ENCODE data around the gene INSM1.
A peak's percentile ranks its signal among the peaks of the same experiment; 100 is the strongest.

The INSM1 gene

DNA sequence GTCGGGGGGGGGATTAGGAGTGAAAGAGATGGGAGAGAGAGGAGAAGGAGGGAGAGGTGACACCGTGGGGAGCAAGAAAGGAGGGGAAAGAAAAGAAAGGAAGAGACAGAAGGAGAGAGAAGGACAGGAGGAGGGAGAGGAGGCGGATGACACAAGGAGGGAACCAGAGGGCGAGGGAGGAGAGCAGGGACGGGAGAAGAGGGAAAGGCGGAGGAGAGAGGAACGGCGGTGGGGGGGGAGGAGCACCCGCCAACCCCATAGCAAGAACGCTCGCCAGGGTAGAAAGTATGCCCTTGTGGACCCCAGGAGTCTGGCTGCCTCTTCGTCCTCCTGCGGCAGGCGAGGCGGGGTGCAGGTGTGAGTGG lies 4.5 kb upstream of the INSM1 start:
- DNase-seq = no peak

DNA sequence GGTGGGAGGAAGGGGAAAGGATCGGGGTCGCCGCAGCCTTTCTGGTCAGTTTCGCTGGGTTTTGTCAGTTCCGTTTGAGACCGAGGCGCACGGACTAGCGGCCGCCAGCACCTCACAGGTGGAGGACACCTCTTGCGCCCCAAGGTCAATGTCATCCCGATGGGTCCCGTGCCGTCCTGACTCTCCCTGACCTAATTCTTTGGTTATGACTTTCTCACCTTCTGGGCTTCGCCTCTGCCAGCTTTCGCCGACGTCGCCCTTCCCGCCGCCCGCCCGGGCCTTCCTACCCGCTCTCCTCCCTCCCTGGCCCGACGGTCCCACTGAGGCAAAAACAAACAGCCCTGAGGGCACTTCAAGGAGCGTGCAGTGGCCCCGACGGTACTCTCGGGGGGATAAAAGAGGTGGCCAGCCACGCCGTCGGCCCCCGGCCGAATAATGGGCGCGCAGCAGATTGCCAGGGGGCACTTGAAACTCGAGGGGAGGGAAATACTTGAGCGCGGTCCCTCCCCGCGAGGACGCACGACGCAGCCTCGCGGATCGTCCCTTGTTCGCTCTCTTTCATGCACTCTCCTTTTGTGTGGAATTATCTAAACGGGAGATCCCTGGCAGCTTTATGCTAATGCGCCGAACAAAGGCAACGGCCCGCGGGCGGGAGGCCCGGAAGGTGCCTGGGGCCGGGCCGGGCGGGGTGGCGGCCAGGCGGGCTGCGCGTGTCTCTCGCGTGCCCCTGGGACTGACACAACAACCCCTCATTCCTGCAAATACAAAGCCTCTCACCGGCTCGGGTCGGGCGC lies 3.9 kb upstream of the INSM1 start:
- peak; percentile 24 for DNase-seq

DNA sequence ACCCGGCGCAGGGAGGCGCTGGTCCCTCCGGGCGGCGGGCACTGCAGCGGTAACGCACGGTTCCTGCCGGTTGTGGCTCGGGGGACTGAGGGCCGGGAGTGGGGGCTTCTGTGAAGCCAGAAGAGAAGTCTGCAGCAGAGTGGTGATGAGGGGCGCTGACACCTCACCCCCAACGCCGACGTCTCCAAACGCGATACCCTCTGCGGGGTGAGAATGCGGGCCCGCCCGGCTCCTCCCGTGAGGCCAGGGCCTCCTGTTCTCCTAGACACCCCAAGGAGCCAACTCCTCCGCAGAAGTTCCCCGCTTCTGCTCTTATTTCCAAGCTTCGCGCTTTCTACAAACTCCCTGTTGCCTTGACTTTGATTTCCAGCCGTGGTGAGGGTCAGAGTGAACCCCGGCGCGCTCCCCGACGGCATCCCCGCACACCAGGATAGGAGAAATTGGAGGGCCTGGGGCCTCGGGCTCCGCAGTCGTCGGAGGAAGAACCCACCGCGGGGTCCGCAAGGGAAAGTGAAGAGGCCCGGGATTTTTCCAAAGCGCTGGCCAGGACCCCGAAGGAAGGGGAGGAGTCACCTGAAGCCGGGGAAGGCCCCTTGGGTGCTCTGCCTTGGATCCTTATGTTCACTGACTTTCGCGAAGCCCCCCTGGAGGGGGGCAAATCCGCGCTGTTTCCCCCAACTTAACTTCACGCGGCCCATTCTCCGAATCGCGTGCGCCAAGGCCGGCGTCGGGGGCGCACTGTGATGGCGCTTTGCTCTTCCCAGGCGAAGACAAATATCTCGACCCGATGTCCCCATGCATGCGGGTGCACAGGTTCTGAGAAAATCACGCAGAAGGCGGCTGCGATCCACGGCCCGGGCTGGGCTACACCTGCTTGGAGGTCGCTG lies 3.1 kb upstream of the INSM1 start:
- DNase-seq = no peak

DNA sequence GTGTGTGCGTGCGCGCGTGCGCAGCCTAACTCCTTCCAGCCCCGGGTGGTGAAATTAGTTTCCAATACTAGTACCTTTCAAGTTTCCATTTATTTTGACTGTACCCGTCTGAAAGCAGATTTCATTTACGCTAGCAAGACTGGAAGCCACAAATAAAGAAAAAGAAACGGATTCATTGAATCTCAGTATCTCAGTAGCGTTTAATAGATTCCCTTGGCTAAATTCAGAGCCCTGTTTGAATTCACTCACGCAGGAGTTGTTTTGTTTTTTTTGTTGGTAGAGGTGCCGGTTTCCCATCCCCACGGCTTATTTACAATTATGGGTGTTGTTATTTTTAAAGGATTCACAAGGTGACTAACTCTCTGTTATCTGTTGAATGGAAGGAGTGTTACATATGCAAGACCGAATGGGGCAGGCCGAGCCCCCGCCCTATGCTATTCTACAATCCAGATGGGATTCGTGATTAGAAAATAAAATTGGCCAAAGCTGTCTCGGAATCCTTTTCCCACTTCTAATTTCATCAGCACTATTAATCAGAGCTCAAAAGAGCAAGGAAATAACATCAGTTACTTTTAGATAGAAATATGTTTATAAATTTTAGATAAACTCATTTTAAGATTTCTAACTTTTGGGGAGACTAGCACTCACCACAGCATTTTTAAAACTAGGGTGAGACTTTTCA lies 2.3 kb upstream of the INSM1 start:
- no peak for DNase-seq

DNA sequence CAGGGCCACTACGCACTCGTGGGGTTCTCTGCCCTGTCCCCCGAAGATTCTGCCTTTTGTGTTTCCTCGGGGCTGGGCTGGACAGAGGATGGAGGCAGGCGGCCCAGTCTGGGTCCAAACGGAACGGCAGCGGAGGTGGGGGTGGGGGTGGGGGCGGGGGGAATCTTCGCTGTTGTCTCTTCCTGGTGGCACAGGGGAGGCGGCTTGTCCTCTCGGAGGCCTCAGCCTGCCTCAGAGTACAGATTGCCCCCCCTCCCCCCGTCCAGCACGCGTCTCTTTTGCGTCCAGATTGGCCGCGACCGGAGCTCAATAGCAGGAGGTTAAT lies 1.4 kb upstream of the INSM1 start:
- no peak for DNase-seq

DNA sequence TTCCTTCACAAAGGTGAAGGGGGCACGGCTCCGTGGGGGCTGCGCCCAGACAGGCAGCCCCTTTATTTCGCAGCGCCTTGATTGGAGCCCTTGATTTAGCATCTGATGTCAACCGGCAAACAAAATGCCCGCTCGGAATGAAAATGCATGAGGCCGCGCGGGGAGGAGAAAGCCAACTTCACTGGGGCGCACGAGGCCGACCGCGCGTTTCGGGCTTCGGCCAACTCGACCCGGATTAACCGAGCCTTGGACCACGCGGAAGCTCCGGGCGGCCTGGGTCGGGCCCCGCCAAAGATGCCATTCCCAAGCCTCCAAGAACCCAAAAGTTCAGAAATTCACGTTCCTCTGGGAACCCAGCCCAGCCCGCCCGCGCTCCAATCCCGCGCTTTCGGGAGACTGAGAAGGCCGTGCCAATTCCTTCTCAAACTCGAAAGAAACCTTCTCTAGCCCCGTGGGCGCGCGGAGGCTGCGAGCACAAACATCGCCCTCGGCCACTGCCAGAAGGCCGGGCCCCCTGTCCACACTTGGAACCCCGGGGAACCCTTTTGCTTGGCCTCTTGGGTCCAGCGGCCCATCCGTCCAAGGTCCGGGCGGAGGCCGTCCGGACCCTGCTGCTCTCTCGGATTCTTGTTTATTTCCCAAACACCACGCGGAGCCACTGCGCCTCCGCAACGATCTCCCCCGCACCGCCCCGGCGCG lies 879 bp upstream of the INSM1 start:
- DNase-seq = no peak

DNA sequence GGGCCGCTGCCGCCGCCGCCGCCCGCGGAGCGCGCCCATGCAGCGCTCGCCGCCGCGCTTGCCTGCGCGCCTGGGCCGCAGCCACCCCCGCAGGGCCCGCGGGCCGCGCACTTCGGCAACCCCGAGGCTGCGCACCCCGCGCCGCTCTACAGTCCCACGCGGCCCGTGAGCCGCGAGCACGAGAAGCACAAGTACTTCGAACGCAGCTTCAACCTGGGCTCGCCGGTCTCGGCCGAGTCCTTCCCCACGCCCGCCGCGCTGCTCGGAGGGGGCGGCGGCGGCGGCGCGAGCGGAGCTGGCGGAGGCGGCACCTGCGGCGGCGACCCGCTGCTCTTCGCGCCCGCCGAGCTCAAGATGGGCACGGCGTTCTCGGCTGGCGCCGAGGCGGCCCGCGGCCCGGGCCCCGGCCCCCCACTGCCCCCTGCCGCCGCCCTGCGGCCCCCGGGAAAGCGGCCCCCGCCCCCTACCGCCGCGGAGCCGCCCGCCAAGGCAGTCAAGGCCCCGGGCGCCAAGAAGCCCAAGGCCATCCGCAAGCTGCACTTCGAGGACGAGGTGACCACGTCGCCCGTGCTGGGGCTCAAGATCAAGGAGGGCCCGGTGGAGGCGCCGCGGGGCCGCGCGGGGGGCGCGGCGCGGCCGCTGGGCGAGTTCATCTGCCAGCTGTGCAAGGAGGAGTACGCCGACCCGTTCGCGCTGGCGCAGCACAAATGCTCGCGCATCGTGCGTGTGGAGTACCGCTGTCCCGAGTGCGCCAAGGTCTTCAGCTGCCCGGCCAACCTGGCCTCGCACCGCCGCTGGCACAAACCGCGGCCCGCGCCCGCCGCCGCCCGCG lies 730 bp downstream of the INSM1 start:
- DNase-seq = peak; percentile 34

DNA sequence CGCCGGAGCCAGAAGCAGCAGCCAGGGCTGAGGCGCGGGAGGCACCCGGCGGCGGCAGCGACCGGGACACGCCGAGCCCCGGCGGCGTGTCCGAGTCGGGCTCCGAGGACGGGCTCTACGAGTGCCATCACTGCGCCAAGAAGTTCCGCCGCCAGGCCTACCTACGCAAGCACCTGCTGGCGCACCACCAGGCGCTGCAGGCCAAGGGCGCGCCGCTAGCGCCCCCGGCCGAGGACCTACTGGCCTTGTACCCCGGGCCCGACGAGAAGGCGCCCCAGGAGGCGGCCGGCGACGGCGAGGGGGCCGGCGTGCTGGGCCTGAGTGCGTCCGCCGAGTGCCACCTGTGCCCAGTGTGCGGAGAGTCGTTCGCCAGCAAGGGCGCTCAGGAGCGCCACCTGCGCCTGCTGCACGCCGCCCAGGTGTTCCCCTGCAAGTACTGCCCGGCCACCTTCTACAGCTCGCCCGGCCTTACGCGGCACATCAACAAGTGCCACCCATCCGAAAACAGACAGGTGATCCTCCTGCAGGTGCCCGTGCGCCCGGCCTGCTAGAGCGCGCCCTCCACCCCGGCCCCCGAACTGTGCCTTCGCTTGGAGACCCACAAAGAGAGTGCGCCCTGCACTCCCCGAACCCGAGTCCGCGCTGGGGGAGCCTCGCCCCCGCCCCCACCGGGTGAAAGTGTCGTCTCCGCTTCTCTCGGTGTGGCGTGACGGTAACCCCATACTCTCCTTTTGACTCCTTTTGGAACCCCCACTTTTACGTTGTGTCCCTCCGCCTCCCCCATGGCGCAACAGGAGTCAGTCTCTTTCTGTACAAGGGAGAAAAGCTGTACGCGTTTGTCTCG lies 1.6 kb downstream of the INSM1 start:
- peak; percentile 27 for DNase-seq

DNA sequence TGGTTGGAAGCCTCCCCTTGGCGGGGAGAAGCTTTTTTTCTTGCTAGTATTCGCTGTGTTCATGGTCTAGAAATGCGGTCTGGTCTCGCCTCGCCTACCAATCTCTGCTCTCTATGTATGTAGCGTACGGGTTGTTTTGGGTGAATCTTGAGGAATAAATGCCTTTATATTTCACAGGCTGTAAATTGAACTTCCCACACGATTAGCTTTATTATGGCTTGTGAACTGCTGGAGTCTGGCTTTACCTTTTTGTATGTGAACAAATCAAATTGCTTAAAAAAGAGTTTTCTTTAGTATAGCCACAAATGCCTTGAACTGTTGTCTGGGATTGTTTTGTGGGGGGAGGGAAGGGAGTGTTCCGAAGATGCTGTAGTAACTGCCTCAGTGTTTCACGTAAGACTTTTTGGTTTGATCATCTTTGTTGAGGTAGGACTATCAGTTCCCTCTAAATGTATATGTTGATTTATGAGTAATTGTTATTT lies 2.2 kb downstream of the INSM1 start:
- DNase-seq = peak; percentile 35

DNA sequence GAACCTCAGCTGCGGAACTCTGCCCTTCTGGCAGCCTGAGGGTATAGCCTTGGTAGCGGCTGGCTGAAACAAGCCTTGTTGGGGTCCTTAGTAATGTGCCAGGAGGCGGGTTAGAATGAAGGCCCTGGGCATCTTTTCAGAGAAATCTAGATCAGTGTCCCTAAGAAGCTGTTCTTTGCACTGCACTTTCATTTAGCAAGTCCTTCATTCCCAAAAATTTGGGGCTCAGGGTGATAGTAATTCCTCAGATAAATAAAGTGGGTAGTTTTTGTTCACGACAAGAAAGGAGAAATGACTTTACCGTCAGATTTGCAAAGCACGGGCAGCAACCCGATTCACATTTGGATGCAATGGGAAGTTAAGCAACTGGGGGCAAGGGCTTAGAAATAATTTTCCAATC lies 3.2 kb downstream of the INSM1 start:
- DNase-seq = no peak

DNA sequence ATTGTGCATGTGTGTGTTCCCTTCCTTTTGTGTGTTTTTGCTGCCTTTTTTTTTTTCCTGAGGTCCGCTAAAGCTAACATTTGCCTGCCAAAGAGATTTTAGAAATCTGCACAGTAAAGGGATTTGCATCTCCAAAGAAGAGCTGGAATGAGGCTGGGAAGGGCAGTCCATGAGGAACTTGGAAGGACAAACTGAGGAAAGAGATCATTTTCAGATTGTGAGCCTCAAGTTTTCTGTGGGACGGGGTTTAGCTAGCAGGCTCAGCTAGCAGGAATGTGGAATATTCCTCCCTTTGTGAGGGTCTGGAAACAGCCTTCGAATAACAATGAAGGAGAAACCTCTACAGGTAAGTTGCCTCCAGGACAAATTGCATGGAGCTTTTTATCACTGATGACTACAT lies 3.8 kb downstream of the INSM1 start:
- DNase-seq = no peak

DNA sequence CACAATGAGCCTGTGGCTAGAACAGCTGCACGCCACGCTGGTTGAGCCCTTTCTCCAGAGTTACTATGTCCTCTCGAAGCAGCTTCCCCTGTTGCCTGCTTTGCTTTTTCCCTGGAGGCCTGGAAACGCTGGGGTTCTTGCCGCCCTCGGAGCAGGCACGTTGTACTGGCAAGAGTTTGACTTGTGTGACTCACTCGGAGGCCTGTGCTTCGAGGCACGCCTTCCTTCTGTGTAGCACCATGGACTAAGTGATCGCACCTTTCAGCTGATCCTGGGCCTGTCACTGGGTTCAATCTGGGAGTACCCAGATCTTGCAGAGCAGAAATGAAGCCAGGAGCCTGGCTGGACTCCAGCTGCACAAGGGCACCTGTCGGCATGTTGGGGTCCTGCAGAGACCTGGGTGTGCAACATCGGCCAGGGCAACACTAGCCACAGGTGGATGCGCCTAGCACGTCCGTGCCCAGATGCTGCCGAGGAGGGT lies 5.2 kb downstream of the INSM1 start:
- DNase-seq = no peak

DNA sequence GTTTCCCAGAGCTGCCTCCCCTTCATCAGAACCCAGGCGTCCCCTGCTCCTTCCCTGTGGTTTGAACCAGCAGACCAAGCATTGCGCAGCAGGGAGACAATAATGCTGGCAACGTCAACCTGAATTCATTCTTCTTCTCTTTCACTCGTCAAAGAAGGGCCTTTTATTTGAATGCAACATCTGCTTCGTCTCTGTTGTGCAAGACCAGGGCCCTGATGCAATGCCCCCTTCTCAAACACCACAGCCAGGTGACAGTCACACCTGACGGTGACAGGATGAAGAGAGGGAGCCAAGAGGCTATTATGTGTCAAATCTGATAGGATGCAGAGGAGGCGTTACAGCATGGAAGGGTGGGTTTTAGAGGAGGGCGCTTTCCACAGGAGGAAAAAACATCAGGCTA lies 8.0 kb downstream of the INSM1 start:
- no peak for DNase-seq

DNA sequence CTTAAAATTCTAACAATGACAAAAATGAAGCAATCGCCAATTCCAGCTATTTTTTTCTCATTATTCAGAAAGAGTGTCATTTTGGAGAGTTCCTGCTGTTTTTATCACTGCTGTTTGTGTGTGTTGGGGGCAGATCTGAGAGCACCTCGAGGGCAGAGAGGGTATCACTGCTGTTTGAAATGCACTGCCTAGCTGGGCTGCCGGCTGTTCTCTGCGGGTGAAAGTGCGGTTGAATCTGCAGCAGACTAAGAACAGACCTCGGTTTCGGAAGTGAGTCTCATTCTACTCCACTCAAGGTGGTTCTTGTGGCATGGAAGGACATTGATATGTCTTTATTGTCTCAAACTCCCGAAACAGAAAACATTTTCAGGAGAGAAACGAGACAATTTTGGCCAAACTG lies 18.3 kb downstream of the INSM1 start:
- no peak for DNase-seq

DNA sequence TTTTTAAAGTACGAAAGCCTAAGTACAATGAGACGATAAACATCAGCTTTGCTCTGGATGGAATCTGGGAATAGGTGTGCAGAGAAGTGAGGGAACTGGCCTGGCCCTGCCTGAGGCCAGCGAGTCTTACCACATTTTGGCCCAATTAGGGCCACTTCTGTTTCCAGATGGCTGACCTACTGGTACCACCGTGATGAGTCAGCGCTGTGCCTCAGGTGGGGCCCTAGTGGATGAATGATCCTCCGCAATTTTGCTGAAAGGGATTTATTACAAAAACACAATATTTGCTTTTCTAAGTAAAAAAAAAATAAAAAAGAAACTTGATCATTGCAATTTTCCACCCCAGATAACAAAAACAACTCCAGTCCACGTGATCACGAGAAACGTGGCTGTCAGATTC lies 22.5 kb downstream of the INSM1 start:
- no peak for DNase-seq

DNA sequence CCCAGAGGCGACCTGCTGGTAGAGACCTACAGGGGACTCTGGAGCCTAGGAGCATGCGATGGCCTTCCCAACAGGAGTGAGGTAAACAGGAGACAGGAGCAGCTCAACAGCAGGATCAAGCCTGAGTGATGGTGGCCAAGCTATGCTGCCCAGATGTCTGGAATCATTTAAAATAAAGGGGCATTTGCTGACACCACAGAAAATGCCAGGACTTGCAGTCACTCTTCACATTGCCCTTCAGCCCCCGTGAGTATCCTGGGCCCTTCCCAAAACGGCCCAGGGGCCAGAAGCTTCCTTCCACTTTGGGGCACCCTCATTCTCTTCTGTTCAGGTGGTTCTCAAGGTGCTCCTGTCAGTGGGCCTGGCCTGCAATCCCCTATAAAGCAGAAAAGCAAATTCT lies 23.2 kb downstream of the INSM1 start:
- DNase-seq = no peak

DNA sequence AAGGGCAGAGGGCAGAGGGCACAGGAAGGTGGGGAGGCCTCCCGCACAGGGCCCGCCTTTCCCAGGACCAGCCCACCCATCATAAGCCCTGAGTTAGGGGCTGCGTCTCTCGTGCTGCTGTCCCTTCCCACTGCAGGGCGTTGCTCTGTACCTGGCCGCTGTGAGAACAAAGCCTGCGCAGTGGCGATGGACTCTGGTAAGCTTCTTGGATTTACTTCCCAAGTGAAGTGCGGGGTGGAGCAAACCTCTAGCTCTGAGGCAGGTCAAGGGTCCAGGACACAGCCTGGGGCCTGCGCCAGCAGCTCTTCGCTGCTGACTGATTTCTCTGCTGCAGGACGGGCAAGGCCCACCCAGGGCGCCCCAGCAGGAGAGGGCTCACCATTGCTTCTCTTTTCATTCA lies 23.9 kb downstream of the INSM1 start:
- DNase-seq = no peak

DNA sequence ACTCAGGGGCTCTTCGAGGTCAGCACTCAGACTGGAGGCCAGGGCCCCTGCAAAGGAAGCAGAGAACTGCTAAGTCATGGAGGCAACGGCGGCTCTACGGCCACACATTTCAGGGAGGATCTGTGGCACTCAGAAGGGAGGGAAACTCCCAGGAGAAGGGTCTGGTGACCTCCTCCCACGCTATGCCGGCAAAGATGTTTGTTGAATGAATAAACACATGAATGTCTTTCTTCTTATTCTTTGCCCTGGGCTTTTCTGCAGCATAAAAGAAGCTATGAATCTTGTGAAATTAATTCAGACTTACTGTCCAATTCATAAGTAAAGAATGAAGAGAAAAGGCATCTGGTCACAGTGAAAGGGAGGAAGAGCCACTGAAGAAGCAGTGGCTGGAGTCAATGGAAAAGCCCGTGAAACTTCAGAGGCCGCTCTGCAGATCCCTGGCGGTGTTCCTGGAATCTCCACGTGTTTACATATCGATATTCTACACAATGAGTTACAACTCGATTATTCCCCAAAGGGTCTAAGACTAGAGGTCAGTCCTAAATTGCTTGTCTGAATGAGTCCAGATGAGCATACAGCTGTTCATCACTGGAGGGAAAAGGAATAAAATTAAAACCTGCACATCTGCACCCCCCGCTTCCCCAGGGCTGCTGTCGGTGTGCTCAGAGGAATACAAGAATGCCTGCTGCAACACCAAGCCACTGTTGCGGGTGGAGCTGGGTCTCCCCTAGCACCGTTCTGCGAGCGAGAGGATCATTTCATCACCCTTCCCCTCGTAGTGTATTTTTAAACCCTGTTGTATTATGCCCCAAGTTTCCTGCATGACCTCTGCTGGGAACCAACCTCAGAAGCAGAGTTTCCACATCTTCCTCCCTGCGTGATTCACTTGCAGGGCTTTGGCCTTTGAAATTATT lies 25.6 kb downstream of the INSM1 start:
- peak; percentile 61 for DNase-seq

DNA sequence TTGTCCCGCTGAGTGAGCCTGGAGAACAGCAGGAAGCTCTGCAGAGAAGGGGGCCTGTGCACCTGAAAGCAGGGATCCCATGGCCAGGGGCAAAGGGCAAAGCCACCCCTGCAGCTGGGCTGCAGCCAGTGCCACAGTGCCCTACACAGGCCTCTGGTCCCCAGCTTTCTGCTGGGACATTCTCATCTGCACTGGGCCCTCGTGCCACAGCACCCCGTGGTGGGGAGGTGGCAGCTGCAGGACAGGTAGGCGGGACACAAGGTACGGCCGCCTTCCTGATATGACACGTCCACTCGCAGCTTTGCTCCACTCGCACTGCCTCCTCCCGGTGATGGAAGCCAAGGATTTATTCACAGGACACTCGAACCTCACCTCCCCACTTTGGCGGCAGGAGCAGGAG lies 27.2 kb downstream of the INSM1 start:
- DNase-seq = no peak

Measured in hematopoietic multipotent progenitor cell treated with erythropoietin and hydrocortisone succinate and interleukin-3 and kit ligand, for 4 days (in vitro differentiated cells).